Kidney glomerular epithelial cell (primary cell): ENCODE data around the gene SEC31B.

Experiments used
- DNase-seq: peaks from one replicate; lab custom pipeline; 2025; lab: John Stamatoyannopoulos, UW

The SEC31B gene

DNA sequence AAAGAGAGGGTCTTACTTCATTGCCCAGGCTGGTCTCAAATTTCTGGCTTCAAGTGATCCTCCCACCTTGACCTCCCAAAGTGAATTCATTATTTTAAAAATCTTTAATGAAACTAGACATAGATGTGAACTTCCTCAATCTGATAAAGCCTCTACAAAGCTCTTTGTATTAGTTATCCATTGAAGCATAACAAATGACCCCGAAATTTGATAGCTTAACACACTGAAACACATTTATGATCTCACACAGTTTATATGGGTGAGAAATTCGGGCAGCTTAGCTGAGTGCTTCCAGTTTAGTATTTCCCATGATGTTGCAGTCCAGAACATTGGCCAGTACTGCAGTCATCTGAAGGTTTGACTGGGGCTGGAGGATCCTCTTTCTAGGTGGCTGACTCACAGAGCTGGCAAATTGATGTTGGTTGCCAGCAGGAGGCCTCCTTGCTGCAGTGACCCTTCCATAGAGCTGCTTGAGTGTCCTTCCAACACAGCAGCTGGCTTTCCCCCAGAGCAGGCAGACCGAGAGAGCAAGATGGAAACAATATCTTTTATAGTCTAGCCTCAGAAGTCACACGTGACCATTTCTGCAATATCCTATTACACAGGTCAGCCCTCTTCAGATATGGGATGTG, 73.4 kb downstream of the SEC31B start:
- DNase-seq, result no peak

- no peak for DNase-seq
Measured at GRCh38 chr10:100442548-100442947, 77.1 kb downstream of the SEC31B start.

GRCh38 chr10:100438674-100439315, 80.9 kb downstream of the SEC31B start:
- no peak for DNase-seq
